Panc1 (cell line): ENCODE data around the gene IP6K1. TPM values are rescaled to one million over a fixed set of nuclear protein-coding genes. Genes with fewer than 3 reads are reported as not detected.

Experiments used
- ATAC-seq: fragments of 200-7000 bp; cut with Tn5 transposase; 2 replicates; pipeline ENCODE4 v1.9.1; 2020; ENCODE audit warnings: mild to moderate bottlenecking, moderate library complexity
- BruUV-seq: library from RNA; stranded (reverse); fragments of 400-500 nt; replicated peaks from 2 replicates; lab custom pipeline; 2021; lab: Mats Ljungman, UMichigan
- CTCF ChIA-PET: fragments of 300-600 bp; sonication (Branson Sonifier 250); formaldehyde crosslinking; loops from one replicate; lab custom pipeline; 2022; ENCODE audit warnings: antibody characterized with exemption; lab: Charles Lee
- POLR2A ChIA-PET: fragments of 300-600 bp; sonication (Branson Sonifier 250); formaldehyde crosslinking; loops from one replicate; lab custom pipeline; 2022; ENCODE audit warnings: antibody characterized with exemption; lab: Charles Lee
- DNase-seq: peaks from one replicate; pipeline ENCODE4 v3.0.0-alpha.2; 2010; ENCODE audit warnings: low read depth, low spot score
- H3K27ac ChIP-seq: 2 replicates; pipeline ENCODE4 v1.5.1; 2011; ENCODE audit warnings: mild to moderate bottlenecking, low read length, inconsistent platforms
- H3K27me3 ChIP-seq: fragments of 200-500 bp; sonication (Bioruptor generic); 2 replicates; pipeline ENCODE4 v1.6.0; 2014; ENCODE audit warnings: low read length, inconsistent platforms; ENCODE audit not compliant: control insufficient read depth, insufficient read depth
- H3K36me3 ChIP-seq: fragments of 200-500 bp; sonication (Bioruptor generic); 2 replicates; pipeline ENCODE4 v1.5.1; 2014; ENCODE audit warnings: inconsistent platforms, mild to moderate bottlenecking, low read length, moderate library complexity; ENCODE audit not compliant: control insufficient read depth, insufficient read depth
- H3K4me1 ChIP-seq: 2 replicates; pipeline ENCODE4 v1.5.1; 2011; ENCODE audit warnings: inconsistent platforms, mild to moderate bottlenecking, low read length, moderate library complexity; ENCODE audit not compliant: control insufficient read depth, insufficient read depth
- H3K4me3 ChIP-seq, 2 experiments: 2 replicates each; pipeline ENCODE4 v1.5.1; 2011 to 2012; ENCODE audit warnings: low read depth in 2 of 2, low read length in 2 of 2, mild to moderate bottlenecking in 2 of 2, inconsistent platforms in 1 of 2, moderate library complexity in 1 of 2
- H3K9me3 ChIP-seq: fragments of 200-500 bp; sonication (Bioruptor generic); 2 replicates; pipeline ENCODE4 v1.5.1; 2014; ENCODE audit warnings: low read depth, mild to moderate bottlenecking, inconsistent platforms, low read length, moderate library complexity; ENCODE audit not compliant: control insufficient read depth, insufficient read depth
- CTCF ChIP-seq: fragments of 450-650 bp; IDR thresholded peaks from 2 replicates; pipeline ENCODE4 v1.5.1; 2017; ENCODE audit warnings: mild to moderate bottlenecking
- POLR2AphosphoS5 ChIP-seq: IDR thresholded peaks from 2 replicates; pipeline ENCODE4 v1.6.1; 2012; ENCODE audit warnings: mild to moderate bottlenecking, low read depth, low read length, moderate library complexity
- SIN3A ChIP-seq: IDR thresholded peaks from 2 replicates; pipeline ENCODE4 v1.6.1; 2012; ENCODE audit warnings: low read depth, mild to moderate bottlenecking, low read length, moderate library complexity, borderline replicate concordance; ENCODE audit not compliant: insufficient read depth
- TCF7L2 ChIP-seq: IDR thresholded peaks from 2 replicates; pipeline ENCODE4 v1.6.1; 2011; ENCODE audit warnings: mild to moderate bottlenecking, low read depth, low read length, inconsistent platforms
- in situ Hi-C: cut with HindIII; loops from 2 replicates; pipeline ENCODE4 v1.10.0; 2016; ENCODE audit warnings: low sequenced_read_pairs, low pct_unique_long_range_greater_than_20kb
- intact Hi-C: fragments of 100-400 bp; cut with micrococcal nuclease; formaldehyde crosslinking; loops from one replicate; pipeline ENCODE4 v1.10.0; 2022; ENCODE audit not compliant: unreplicated experiment
- total RNA-seq: library from RNA; stranded (reverse); gene quantifications from one replicate; pipeline ENCODE4 v1.2.1, GENCODE V29; 2021; ENCODE audit not compliant: unreplicated experiment
- TF ChIP-seq, protein P1 (sequence below), 2 experiments: IDR thresholded peaks; 2 replicates each; pipeline ENCODE4 v1.6.1; 2011 to 2012; ENCODE audit warnings: low read depth in 2 of 2, control low read depth in 1 of 2, low read length in 1 of 2, mild to moderate bottlenecking in 1 of 2, moderate library complexity in 1 of 2; ENCODE audit not compliant: insufficient read depth in 1 of 2

The IP6K1 gene
- total RNA-seq, 1 experiment from 2014 or later, result 39.8 TPM

DNA sequence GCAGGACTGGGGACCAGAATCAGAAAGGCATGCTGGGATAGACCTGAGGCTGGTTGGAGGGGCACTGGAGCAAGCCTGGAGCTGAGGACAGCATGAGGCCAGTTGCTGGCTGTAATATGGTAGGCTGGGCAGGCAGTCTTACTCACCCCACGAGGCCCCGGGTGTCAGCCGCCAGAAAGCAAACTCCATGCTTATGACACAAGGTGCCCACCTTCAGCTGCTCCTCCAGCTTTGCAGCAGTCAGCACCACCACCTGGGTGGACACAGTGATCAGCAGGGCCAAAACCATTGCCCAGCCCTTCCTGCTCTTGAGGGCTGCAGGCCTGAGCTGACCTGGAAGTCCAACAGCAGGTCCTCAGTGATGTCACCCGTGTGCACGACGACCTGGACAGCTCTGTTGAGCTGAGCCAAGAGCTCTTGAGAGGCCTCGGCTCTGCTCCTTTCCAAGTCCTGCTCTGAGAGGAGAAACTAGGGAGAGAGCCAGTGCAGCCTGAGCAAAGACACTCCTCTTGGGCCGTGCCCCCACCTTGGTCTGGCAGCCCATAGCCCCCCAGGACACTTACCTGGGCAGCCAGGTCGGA is 26.7 kb upstream of the IP6K1 start:
- no peak overlapping the region for H3K27ac ChIP-seq
- TF ChIP-seq TCF7L2 (no peak), SIN3A (no peak), POLR2AphosphoS5 (no peak), CTCF (no peak)
- TF ChIP-seq, protein P1, sequence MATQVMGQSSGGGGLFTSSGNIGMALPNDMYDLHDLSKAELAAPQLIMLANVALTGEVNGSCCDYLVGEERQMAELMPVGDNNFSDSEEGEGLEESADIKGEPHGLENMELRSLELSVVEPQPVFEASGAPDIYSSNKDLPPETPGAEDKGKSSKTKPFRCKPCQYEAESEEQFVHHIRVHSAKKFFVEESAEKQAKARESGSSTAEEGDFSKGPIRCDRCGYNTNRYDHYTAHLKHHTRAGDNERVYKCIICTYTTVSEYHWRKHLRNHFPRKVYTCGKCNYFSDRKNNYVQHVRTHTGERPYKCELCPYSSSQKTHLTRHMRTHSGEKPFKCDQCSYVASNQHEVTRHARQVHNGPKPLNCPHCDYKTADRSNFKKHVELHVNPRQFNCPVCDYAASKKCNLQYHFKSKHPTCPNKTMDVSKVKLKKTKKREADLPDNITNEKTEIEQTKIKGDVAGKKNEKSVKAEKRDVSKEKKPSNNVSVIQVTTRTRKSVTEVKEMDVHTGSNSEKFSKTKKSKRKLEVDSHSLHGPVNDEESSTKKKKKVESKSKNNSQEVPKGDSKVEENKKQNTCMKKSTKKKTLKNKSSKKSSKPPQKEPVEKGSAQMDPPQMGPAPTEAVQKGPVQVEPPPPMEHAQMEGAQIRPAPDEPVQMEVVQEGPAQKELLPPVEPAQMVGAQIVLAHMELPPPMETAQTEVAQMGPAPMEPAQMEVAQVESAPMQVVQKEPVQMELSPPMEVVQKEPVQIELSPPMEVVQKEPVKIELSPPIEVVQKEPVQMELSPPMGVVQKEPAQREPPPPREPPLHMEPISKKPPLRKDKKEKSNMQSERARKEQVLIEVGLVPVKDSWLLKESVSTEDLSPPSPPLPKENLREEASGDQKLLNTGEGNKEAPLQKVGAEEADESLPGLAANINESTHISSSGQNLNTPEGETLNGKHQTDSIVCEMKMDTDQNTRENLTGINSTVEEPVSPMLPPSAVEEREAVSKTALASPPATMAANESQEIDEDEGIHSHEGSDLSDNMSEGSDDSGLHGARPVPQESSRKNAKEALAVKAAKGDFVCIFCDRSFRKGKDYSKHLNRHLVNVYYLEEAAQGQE (IDR thresholded peaks at IDR 0.05; ENCODE audit: insufficient read depth in 1 of 2, low read depth in 2 of 2, low read length in 1 of 2), result no peak
- H3K36me3 ChIP-seq, result no peaks in the 10 kb centered on the region
- no peak overlapping the region; a peak in 2 of 4 replicates for H3K4me3 ChIP-seq
- in situ Hi-C loops (no loop called here), intact Hi-C loops (no loop called here)
- ATAC-seq (peak; percentile 30; the same call in 1 of the 2 replicates), DNase-seq (no peak)
- CTCF ChIA-PET, result interaction anchor here (1.2 kb wide), 1 partner anchor 28 kb away, joined by 3 read pairs; no protein-coding TSS in a partner anchor
- no peaks in the 10 kb centered on the region for H3K27me3 ChIP-seq
- BruUV-seq, result no TSS peak
- H3K4me1 ChIP-seq, result no peaks in the 10 kb centered on the region
- no peaks in the 10 kb centered on the region for H3K9me3 ChIP-seq
- POLR2A ChIA-PET, result no interaction called here

DNA sequence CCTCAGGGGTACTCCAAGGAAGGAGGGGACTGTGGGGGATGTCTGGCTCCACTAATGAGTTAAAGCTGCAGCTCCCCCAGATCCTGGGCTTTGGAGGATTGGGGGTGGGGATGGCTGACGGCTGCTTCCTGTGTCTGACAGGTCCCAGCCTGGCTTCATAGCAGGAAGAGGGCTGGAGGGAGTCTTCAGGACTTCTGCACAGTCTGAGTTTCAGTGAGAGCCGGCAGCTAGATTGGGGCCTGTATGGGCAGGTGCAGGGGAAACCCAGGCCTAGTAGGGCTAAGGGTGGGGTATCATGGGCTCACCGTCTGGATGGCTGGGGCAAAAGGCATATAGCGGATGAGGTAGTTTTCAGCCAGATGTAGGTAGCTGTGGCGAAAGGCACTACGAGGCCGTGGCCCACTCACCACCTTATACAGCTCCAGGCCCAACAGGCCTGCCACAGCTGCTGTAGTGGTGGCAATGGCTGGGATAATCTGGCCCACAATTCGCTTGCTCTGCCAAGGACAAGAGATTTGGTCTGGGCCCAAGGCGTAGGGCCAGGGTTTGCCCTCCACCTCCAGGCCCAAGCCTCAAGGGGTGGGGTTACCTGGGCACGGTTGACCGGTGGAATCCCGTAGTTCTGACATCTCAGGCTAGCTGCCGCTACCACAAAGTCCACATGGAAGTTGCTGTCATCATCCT is 21.2 kb upstream of the IP6K1 start:
- CTCF ChIA-PET, result interaction anchor here (1.1 kb wide), 1 partner anchor 32 kb away, joined by 4 read pairs; no protein-coding TSS in a partner anchor
- POLR2A ChIA-PET, result no interaction called here
- DNase-seq, result no peak

More for the DNA sequence above, 21.2 kb upstream of the IP6K1 start:
- H3K4me1 ChIP-seq, result no peaks in the 10 kb centered on the region
- intact Hi-C loops (no loop called here), in situ Hi-C loops (no loop called here)
- H3K36me3 ChIP-seq, result no peaks in the 10 kb centered on the region
- BruUV-seq, result no TSS peak
- no peak overlapping the region for H3K4me3 ChIP-seq
- no peaks in the 10 kb centered on the region for H3K9me3 ChIP-seq
- no peaks in the 10 kb centered on the region for H3K27me3 ChIP-seq
- ATAC-seq, result no peak
- H3K27ac ChIP-seq, result no peak overlapping the region
- TF ChIP-seq, protein P1 (IDR thresholded peaks at IDR 0.05; ENCODE audit: insufficient read depth in 1 of 2, low read depth in 2 of 2, low read length in 1 of 2), result no peak
- TF ChIP-seq TCF7L2 (no peak), CTCF (no peak), SIN3A (no peak), POLR2AphosphoS5 (no peak)
